Smooth muscle cell of the brain vasculature (primary cell): ENCODE measurements around the gene BOC.
A peak's percentile ranks its signal among the peaks of the same experiment; 100 is the strongest.

Experiments used
- DNase-seq: peaks from one replicate; pipeline ENCODE4 v3.0.0-alpha.2; 2012; ENCODE audit warnings: low read depth, low spot score

BOC gene

DNA sequence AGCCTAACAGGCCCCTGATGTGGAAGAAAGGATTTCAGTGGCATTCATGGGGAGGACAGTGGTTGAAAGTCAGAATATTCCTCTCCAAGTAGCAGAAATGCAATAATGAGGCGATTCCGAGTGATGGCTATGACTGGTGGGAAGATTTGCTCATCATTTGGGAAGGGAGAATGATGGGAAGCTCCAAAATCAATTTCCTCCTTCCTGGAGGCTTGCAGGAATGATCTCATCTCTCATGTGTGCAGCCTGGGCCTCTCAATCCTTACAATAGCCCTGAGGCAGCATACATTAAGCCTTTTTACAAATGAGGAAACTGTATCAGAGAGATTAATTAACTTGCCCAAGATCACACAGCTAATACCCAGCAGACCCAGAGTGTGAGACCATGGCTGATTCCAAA is 58.7 kb downstream of the BOC start:
- no peak for DNase-seq

DNA sequence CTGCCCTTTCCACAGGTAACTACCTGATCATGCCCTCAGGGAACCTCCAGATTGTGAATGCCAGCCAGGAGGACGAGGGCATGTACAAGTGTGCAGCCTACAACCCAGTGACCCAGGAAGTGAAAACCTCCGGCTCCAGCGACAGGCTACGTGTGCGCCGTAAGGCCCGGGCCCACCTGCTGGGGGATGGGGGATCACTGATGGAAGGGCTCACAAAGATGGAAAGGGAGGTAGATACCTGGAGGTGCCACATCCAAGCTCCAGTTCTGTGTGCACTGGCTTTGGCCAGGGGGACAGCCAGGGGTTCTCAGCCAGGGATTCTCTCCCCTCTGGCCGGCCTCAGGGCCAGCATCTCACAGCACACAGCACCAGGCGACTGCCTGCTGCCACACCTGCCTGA is 59.4 kb downstream of the BOC start:
- DNase-seq: no peak

DNA sequence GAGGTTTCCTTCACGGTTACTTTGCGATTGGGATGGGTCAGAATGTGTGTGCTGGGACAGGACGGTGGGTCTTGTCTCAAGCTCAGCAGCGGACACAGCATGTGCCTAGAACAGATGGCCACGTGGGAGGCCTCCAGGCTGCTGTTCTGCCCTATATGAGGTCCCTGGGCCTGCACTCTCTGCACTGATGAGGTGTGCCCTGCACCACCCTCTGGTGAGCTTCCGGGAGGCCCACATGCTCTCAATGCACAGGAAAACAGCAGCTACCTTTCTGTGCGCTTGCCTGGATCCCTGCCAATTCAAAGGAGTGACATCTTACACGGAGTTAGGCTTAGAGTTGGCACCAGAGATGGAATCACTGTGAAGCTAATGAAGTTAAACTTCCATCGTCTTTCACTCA is 59.8 kb downstream of the BOC start:
- DNase-seq: no peak

GRCh38 chr3:113271594-113272384 is 60.4 kb downstream of the BOC start:
- DNase-seq: no peak

GRCh38 chr3:113272385-113272779 is 61.0 kb downstream of the BOC start:
- DNase-seq: no peak

DNA sequence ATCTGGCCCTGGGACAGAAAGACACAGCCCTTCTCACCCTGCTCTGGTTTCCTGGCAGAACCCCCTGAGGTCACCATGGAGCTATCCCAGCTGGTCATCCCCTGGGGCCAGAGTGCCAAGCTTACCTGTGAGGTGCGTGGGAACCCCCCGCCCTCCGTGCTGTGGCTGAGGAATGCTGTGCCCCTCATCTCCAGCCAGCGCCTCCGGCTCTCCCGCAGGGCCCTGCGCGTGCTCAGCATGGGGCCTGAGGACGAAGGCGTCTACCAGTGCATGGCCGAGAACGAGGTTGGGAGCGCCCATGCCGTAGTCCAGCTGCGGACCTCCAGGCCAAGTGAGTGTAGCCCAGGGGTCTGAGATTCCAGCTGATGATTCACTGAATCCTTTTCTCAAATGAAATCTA is 61.7 kb downstream of the BOC start:
- DNase-seq: no peak

GRCh38 chr3:113273604-113274378 is 62.4 kb downstream of the BOC start:
- no peak for DNase-seq

DNA sequence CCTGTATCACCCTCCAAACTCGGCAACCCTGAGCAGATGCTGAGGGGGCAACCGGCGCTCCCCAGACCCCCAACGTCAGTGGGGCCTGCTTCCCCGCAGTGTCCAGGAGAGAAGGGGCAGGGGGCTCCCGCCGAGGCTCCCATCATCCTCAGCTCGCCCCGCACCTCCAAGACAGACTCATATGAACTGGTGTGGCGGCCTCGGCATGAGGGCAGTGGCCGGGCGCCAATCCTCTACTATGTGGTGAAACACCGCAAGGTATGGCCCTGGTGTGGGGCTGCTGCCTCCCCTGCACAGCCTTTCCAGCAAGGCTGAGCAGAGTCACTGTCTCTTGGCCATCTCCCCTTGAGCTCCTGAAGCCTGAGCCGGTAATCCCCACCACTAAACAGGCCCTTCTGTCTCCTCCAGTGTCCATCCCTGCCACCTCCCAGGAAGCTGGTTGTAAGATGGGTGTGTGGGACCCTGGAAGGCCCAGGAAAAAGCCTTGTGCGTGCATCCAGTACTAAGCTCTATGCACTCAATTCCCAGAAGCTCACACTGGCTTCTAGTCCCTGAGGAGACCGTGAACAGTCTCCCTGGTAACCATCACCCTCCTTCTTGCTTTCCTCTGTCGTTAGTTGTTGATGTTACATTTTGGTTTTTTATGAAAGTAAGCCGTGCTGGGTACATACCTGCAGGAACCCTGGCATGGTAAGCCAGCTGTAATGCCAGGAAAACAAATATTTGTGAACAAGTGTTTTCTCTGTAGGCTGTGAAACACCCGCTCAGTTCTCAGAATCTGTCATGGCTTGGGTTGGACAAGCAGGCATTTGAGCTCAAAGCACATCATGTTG is 63.3 kb downstream of the BOC start:
- DNase-seq: no peak

DNA sequence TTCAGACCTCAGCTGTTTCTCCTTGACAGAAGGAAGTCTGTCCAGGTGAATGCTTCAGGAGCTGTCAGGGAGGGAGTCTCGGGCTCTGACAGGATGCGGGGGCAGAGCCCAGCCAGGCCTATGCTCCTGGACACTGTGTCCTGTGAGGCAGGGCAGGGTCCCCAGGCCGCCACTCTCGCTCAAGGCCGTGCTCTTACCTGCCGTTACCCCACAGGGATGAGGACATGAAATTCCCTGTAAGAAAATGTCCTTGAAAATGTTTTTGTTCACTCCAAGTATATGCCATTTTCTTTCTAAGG is 63.9 kb downstream of the BOC start:
- DNase-seq: no peak

DNA sequence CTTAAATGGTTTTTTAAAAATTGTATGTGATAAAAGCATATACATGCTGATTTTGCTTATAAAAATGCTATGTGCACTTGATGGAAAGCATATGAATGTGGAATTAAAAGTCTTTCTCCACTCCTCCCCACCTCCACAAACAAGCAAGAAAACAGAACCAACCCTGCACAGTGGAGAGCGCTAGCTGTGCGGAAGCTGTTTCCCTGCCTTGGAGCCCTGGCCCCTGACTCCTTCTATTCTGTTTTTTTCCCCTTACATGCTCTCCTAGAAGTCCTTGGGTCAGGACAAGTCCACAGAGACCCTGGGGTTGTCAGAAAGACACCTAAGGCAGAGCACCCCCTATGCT is 64.2 kb downstream of the BOC start:
- DNase-seq: no peak

DNA sequence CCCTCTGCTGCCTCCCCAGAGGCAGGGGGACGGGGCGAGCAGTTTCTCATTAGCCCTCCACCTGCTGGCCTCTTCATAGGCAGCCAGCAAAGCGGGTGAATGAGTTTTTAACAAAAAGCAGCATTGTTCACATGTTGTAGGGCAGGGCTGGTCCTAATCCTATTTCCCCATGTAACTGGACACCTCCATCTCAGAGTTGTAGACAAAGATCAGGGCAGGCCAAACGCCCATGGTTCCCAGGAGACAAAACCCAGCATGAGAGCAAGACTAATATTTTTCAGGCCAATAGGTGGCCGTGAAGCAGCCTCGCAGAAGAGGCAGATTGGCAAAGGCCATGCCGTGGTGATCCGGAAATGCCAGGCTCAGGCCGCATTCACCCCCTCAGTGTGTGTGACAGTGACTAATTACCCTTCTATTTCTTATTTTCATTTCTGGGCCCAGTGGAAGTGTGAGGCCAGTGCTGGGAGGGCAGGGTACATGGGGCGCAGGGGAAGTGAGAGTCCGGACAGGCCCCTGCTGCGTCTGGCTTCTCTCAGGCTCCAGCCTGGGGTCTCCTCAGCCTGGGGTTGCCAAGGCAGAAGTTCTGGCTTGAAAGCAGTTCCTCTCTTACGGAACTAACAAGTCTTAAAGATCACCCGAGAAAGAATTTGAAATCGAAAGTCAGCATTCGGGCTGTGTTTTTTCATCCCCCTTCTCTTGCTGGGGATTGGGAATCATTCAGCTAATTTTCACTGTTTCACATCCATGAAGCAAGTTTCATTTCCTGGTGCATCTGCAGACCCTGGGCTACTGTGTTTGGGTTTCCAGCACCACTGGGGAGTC is 64.8 kb downstream of the BOC start:
- DNase-seq: peak; percentile 88

DNA sequence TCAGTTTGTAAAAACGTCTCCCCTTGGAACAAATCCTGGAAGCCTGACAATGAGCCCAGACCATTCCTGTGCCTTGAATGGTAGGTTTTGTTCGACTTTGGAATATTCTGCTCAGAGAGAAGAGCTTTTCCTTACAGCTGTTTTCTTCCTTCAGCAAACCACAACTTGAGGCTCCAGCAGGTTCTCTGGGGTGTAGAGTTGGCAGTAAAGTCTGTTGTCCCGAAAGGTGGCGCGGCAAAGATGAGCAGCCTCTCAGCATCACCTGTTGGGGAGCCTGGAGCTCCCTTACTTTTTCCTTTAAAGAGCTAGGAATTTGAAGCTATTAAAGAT is 65.4 kb downstream of the BOC start:
- DNase-seq: no peak

DNA sequence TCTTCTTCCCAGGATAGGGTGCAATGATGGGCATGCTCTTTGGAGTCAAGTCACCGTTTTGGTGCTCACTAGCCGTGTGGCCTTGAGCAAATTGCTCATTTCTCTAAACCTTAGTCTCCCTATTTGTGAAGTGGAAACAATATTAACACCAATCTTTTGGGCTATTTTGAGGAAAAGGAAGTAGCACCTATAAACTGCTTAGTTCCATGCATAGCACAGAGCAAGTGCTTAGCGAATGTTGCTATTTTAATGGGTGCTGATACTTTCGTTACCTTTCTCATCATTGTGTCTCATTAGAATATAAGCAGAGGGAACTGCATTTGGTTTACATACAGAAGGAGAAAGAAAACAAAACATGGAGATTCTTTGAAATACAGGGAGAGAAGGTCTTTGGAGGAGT is 66.1 kb downstream of the BOC start:
- no peak for DNase-seq

DNA sequence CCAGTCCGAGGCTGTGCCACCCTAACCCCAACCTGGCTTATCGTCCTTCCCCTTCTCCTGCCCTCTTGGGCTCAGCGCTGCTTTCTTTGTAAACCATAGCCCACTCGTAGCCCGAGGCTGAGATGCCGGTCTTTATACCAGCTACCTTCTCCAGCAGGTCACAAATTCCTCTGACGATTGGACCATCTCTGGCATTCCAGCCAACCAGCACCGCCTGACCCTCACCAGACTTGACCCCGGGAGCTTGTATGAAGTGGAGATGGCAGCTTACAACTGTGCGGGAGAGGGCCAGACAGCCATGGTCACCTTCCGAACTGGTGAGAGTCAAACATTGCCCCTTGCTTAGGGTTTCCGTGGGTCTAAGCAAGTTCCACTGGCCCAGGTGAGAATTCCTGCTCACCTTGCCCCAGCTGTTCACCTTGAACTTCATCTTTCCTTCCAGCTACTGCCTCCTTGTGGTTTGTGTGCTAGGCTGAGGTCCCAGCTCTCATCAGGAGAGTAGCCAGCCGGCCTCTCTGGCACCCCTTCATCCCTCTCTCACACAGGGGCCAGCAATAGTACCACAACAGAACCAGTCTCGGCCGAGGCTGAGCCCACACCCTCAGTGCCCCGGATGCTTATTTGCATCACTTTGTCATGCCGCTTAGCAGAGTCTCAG is 66.7 kb downstream of the BOC start:
- DNase-seq: no peak

- DNase-seq: no peak
These were observed 67.2 kb downstream of the BOC start for GRCh38 chr3:113278599-113278955.

DNA sequence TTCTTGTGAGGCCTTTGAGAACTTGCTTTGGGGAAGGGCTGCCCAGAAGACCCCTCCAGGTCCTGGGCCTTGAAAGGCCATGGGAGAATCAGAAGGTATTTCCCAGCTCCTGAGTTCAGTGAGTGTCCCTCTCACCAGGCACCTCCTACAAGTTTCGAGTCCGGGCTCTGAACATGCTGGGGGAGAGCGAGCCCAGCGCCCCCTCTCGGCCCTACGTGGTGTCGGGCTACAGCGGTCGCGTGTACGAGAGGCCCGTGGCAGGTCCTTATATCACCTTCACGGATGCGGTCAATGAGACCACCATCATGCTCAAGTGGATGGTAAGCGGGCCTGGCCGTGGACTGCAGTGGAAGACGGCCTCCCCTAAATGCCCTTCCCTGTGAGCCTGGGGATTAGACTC is 68.3 kb downstream of the BOC start:
- DNase-seq: no peak

DNA sequence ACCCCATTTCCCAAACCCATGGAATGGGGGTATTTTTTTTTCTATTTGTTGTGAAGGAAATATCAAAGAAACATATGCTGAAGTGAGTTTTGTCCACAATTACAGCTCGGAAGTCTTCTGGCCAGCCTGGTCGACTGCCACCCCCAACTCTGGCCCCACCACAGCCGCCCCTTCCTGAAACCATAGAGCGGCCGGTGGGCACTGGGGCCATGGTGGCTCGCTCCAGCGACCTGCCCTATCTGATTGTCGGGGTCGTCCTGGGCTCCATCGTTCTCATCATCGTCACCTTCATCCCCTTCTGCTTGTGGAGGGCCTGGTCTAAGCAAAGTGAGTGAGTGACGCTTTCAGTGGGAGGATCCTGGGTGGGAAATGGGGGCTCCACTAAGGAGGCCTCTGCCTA is 71.9 kb downstream of the BOC start:
- no peak for DNase-seq

- DNase-seq: no peak
These were observed 73.2 kb downstream of the BOC start for GRCh38 chr3:113284453-113285050.

GRCh38 chr3:113285226-113285625 is 73.9 kb downstream of the BOC start:
- no peak for DNase-seq

DNA sequence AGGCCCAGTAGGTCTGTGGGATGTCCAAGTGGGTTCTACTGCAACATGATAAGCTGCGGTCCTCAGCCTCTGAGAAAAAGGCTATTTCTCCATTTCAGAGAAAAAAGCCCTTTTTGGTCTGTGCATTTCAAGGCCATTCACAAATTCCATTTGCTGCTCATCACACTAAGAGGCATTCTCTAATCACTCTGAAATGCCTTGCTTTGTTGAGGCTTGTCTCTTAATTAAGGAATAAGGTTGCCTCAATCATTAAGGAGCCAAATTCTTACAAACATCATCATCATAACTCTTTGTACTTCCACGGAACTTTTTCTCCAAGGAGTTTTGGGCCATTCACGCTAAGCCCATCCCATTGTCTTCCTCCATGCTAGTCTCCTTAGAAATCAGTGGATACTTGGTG is 74.4 kb downstream of the BOC start:
- DNase-seq: no peak

GRCh38 chr3:113286524-113286923 is 75.2 kb downstream of the BOC start:
- DNase-seq: no peak
